ENCODE data around the gene SP6. TPM values are rescaled to one million over a fixed set of nuclear protein-coding genes. Genes with fewer than 3 reads are reported as not detected.

SP6 gene
- total RNA-seq, 1 donor from 2014 or later = 2.2 TPM

DNA sequence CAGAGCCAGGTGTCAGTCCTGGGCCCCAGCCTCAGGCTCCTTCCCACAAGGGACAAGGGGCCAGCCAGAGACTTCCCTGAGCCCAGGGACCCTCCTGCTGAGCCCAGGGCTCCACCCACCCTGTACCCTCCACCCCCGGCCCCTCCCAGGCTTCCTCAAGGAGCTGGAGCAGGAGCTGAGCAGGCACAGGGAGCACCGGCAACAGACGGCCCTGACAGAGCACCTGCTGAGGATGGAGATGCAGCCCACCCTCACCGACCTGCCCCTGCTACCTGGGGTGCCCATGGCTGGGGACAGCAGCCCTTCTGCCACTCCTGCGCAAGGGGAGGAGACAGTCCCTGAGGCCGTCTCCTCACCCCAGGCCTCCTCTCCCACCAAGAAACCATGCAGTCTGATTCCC lies 14.4 kb downstream of the SP6 start:
- DNase-seq (ENCODE audit: low spot score) = no peak

DNA sequence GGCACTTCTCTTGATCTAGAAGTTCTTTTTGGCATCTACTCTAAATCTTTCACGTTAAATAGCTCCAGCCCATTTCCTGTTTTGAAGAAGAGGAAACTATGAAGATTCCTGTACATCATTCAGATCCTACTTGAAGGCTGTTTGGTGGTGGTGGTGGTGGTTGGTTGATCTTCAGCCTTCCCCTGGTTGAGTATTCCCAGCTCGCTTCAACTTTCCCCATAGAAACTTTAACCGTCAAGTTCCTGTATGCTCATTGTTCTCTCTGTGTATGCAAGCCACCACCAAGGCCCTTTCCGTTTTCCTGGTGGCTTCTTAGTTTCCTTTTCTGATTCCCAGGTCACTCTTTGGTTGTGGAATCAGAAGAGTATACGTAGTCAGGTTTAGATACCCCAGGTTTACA lies 16.2 kb downstream of the SP6 start:
- DNase-seq (ENCODE audit: low spot score) = no peak

DNA sequence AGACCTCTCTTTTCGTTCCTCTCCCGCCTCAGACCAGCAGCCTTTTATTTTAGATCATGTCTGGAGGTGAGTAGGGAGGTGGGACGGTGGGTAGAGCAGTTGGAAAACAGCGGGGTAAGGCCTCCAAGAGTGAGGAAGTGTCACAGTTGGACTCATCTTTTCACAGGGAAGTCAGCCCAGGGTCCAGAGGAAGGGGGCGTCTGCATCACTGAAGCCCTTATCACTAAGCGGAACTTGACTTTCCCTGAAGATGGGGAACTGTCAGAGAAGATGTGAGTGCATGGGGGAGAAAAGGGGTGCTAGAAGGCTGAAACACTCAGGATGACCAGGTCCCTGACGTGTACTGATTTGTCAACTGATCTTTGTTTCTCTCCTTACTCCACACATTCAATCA lies 19.0 kb downstream of the SP6 start:
- DNase-seq (ENCODE audit: low spot score) = peak; percentile 35

DNA sequence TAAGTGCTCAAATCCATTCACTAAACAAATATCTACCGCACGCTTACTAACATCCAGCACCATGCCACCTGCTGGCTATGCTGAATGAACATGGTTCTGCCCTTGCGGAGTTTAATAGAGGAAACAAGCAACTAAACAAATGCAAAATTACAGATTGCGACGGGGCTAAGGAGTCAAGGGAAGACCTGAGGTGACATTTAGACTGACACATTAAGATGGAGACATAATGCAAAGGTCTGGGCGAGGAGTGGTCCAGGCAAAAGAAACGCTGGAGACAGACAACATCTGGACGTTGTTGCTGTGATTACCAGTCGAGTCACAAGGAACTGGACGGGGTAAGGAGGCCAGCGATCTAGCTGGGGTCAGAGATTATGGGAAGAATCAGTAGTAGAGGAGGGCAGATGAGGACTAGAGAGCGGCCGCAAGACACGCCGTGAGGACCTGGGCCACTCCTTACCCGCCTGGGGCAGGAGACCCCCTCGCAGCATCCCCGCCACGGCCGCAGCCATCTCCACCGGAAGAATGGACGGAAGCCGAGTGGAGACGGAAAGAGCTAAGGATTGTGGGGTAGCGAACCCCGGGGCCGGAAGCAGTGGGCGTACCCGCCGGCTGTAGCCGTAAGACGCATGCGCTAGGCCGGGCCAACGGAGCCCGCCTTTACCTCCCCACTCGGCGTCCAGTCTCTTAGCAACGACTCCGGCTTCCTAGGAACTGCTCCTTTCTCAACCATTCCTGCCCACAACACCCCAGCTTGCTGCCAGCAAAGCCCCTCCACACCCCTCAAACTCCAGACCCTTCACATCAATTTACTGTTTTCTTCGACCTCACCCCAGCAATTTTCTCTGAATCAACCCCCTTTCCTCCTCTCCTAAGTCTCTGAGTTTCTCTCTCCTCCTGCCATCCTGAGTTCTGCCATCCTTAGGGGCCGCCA lies 19.7 kb downstream of the SP6 start, which contains the start of the genes LRRC46 and MRPL10:
TSS of gene LRRC46 (plus strand) at position 668 of the 931 bp plus-strand sequence. CDS start 320 bp downstream, outside the sequence.
TSS of gene MRPL10 (minus strand) at position 539 of the 931 bp plus-strand sequence. CDS start at position 509, 30 bp downstream.
- DNase-seq (ENCODE audit: low spot score) = peak; percentile 97

DNA sequence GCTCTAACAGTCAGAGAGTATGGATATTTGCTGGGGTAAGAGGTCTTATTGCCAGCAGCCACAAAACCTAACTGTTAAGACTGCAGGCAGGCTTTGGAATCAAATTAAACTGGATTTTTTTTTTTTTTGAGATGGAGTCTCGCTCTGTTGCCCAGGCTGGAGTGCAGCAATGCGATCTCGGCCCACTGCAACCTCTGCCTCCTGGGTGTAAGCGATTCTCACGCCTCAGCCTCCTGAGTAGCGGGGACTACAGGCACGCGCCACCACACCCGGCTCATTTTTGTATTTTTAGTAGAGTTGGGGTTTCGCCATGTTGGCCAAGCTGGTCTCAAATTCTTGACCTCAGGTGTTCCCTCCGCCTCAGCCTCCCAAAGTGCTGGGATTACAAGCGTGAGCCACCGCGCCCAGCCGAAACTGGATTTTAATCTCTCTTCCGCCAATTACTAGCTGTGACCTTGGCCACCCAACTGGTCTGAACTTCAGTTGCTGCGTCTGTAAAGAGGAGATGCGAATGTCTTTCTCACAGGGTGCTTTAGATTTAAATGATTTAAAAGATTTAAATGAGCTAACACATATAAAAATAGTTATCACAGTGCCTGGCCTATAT lies 20.5 kb downstream of the SP6 start:
- DNase-seq (ENCODE audit: low spot score) = no peak

DNA sequence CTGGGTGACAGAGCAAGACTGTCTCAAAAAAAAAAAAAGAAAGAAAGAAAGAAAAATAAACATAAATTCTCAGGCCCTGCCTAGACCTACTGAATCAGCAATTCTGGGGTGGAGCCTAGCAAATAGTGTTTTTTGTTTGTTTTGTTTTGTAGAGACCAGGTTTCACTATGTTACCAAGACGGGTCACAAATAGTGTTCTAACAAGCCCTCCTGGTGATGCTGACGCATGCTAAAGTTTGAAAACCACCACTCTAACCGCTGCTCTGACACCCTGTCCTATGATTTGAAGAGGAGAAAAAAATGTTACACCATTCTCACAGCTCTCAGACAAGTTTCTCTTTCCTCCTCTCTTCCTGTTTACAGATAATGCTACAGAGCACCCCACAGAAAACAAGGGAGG lies 21.1 kb downstream of the SP6 start:
- no peak for DNase-seq (ENCODE audit: low spot score)

DNA sequence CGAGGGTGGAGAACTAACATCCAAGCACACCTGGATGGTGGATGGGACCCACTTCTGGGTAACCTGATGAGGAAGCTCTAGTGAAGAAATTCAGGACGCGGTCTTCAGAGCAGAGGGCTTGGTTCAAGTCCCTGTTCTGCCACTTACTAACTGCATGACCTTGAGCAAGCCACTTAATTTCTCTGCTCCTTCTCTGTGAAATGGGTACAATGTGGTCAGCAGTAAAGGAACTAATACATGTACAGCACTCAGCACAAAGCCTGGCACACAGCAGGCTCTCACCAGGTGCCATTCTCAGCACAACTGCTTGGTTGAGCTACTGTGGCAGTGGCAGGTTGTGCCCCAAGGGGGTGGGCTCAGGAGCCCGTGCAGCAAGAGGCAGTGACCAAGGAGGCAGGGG lies 27.4 kb downstream of the SP6 start:
- no peak for DNase-seq (ENCODE audit: low spot score)

DNA sequence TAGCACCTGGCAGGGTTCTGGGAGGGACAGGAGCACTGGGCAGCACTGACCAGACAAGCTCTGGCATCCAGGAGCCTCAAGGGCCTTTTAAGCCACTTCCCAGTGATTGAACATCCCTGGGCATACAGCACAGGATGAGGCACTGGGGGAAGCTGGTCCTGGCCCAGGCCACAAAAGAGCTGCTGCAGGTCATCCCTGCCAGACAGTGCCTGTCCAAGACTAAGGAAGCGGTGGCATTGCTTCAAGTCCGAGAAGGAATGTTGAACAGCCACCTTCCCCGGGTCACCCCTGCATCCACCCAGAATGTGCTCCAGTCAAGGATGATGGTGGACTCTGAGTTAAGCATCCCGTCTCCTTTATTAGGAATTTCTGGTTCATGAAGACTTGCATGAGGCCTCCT lies 28.2 kb downstream of the SP6 start:
- no peak for DNase-seq (ENCODE audit: low spot score)

DNA sequence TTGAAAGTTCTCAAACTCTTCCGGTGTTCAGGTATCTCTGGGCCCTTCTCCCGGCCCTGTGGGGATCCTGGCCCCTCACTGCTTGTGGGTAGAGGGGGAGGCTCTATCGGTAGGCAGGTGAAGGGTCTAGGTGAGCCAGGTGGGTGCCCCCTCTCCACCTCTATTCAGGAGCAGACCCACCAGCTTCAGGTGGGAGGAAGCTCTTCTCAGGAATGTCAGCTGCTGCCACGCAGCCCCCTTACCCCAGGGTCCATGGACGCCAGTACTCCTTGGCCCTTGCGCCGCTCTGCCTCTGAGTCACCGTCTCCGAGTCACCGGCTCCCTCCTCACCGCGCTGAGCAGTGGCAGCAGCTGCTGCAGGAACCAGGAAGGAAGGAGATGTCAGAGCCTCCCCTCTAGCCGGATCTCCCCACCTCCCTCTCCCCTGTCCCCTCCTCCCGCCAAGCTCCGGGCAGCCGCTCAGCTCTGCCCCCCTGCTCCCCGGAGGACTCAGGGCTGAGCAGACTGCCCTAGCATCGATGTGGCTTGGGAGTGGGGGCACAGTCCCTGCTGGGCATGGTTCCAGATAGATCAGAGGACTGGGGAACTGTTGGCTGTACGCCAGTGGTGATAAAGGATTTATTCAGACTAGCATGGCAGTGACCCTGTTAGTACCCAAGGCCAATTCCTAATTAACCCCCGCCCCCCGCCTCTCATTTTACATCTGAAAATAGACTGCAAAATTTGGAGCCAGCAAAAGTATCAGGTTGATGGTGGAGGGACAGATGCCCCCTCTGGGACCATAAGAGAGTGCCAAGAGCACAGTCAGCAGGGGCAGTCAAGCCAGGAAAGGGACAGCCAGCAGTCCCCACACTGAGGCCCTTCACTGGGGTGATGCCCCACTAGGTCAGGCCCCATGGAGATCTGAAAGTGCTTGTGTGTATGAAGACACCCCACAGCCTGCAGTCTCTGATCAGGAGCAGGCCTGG lies 29.3 kb downstream of the SP6 start, which contains the start of gene OSBPL7:
TSS of gene OSBPL7 (minus strand) at position 371 of the 968 bp plus-strand sequence. CDS start 1,516 bp downstream, outside the sequence.
- DNase-seq (ENCODE audit: low spot score) = peak; percentile 92

DNA sequence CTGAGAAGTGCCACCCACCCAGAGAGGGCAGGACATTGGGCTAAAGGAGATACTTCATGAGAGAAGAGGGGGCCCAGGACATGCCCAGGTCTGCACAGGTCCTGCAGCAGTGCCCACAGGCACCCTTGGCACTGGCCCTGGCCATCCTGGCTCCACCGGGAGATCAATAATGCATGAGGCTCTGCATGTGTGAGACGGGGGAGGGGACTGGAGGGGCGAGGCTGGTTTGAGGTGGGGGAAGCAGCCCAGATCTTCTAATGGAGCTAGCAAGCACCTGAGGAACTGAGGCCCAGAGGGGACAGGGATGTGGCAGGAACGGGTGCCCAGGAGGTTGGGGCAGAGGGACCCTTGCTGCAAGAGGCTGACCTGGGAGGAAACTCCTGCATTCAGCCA lies 29.9 kb downstream of the SP6 start:
- no peak for DNase-seq (ENCODE audit: low spot score)

DNA sequence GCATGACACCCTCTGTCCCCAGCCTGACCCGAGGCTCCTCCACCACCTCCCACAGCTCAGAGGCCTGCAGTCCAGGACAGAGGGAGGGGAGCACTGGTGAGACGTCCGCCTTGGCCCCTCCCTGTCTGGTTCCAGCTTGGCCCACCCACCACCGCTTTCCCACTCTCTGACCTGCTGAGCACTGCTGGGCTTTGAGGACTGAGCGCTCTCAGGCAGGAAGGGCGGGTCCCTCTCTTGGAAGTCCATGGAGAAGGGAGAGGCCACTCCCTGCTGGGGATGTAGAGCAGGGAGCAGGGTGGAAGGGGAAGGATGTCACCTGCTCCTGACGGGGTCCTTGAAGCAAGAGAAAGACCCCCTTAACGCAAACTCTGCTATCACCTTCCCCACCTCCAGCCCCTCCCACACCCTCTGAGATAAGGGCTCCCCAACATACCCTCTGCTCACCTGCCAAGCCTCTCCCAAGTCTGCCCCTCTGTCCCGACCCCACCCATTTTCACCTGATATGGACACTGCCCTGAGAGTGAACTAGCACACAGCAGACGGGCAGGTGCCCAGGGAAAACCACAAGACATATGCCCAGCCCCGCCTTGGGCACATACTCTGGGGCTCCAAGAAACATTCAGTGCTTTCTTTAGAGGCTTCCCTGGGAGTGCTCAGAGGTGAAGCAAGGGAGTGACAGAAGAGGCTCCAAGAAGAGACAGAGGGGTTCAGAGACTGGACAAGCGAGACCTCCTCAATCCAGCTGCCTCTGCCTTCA lies 30.8 kb downstream of the SP6 start:
- DNase-seq (ENCODE audit: low spot score) = no peak

DNA sequence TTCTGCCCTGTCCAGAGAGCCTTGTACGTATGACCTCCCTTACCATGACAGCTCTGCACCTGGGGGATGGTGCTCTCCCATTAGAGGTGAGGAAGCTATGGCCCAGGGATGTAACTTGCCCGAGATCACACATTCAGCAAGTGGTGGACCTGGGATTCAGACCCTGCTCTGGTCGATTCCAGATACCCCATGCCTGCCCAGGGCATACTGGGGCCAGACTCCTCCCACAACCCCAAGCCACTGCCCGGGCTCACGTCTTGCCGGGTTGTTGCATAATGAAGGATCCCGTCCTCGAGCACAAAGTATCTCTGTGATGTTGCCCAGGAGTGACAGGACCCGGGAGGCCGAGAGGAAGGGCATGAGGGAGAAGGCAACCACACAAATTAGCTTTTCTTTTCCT lies 31.5 kb downstream of the SP6 start:
- DNase-seq (ENCODE audit: low spot score) = no peak

DNA sequence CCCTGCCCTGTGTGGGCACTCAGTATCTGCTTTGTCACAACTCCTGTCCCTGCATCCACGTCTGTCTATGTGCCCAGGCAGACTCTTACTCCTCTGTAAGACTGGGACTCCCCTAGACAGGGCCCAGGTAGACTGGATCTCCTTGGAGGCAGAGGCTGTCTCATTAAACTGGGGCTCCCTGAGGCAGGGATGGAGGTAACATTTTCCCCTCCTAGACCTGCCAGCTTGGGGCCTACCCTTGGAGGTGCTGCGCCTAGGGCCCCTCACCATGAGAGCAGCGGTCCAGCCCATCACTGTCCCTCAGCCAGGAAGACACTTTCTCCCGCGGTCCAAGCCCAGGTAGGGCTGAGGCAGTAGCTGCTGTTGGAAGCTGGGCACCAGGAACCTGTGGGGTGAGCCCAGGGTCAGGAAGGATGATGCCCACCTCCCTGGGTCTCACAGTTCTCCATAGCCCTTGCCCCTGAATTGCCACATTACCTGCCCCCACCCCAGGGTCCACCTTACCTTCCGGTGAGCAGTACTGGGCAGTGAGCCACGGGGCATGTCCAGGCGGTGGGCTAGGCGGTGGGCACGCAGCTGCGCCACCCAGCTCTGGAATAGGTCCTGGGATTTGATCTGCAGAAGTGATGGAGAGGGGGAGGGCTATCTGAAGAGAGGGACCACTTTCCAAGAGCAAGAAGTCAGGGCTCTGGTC lies 32.8 kb downstream of the SP6 start:
- DNase-seq (ENCODE audit: low spot score) = no peak

DNA sequence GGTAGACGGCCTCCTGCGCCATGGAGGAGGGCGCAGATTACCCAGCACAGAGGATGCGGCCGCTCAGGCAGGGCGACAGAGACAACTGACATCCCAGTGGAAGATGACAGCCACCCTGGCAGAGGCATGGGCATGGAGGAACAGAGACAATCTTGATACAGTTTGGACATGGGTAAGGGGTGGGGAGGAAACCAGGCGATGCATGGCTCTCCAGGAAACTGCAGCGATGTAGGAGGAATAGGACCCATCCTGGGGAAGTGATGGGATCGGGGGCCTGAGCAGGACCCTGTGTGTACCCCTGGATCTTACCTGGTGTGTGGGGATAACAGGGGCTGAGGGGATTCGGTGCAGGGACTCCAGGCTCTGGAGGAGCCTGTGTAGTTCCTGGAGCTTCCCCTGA lies 34.0 kb downstream of the SP6 start:
- DNase-seq (ENCODE audit: low spot score) = no peak

DNA sequence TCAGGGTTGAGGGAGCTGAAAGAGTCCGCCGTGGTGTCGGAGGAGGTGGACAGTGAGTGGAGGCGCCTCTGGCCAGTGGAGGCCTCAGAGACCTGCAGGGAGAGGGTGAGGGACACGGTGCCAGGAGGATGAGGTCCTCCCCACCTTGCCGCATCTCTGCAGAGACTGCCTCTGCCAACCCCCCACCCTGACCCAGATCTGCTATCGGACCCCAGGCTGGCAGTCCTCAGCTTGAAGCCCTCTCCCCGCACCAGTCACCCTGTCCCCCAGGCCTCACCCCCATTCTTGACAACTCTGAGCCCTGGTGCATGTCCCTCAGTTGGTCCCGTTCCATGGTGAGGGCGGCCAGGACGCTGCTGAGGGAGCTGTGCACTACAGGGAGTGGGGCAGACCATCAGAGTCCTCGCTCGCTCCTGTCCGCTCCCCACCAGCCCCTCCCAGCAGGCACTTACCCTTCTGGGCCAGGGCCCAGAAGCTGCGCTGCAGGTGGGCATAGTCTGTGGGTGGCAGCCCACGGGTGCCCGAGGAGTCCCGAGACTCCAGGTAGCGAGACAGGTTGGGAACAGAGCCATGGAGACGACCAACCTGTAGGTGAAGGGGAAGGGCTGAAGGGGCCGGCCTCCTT lies 34.7 kb downstream of the SP6 start:
- DNase-seq (ENCODE audit: low spot score) = no peak

DNA sequence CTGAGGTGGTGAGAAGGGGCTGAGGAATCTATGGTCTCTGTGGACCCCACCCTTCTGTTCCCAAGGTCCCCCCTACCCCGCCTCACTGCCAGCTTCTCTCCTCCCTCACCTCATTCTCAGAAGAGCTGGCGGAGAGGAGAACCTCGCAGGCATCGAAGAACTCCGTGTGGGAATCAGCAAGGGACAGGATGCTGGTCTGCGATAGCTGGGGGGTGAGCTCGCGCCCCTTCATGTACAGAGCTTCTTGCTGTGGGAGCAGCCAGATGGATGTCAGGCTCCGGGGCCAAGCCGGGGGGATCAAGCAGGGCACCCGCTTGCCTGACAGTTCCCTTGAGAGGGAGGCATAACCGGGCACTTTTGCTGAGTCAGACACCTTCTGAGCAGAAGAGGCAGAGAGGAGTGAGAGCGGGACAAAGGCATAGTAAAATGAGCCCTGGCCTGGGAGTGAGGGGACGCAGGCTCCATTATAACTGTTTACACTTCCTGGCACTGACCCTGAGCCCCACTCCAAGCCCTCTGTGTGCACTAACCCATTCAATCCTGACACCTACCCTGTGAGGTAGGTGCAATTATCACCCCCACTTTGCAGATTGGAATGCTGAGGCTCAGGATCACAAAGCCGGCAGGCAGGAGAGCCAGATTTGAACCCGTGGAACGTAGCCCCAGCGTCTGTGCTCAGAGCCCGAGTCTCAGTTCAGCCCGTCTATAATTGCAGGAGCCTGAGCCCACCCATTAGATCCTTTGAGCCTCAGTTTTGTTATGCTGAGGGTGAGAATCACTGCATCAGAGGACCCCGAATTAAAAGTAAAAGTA lies 35.7 kb downstream of the SP6 start:
- DNase-seq (ENCODE audit: low spot score) = no peak

DNA sequence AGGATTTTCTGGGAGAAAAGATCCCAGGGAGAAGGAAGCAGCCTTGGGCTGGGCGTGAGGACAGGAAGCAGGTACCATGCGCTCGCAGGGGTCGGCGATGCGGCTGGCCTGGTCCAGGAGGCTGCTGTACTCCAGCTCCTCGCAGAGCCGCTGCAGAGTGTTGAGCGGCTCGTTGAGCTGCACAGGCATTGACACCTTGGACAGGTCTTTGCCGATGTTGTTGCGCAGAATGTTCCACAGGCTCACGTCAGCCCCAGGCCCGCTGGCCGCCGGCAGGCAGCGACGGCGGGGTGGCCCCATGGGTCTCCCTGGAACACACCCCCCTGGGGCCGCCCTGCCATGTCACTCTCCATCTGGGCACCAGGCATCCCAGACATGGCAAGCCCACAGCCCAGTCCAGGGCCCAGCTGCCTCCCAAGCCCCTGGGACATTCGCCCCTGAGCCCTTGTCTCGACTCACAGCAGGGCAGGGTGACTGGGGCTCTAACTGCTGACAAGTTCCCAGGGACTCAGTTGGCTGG lies 37.4 kb downstream of the SP6 start:
- DNase-seq (ENCODE audit: low spot score) = no peak

DNA sequence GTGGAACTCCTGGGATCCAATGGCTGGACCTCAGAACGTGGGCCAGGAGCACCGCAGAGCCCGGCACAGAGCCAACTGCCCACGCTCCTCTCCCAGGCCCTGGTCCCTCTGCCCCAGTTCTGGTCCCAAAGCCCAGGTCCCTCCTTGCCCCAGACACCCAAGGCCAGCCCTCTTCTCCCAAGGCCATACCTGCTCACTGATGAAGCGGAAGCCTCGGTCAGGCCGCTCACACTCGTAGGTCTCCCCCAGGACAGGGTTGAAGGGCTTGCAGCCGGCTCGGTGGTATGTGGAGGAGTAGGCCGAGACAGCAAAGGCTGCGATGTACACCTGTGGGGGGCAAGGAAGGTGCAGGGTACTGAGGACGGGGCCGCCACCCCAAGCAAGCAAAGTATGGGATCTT lies 37.9 kb downstream of the SP6 start:
- no peak for DNase-seq (ENCODE audit: low spot score)

Data from umbilical cord (tissue), 2 donors.